NOMO-1 (cell line): ENCODE measurements around the gene IGF2BP3.
A peak's percentile ranks its signal among the peaks of the same experiment; 100 is the strongest.
"Not testable (repeated sequence)": the region's sequence is repeated elsewhere in the genome, so short reads cannot be mapped to it uniquely, and the experiment has no call there.

Source experiments
- DNase-seq, 2 experiments: peaks; one replicate each; lab custom pipeline; 2025; ENCODE audit not compliant: unreplicated experiment in 2 of 2; lab: John Stamatoyannopoulos, UW

Gene IGF2BP3

GRCh38 chr7:23470330-23471105 lies at the start of gene IGF2BP3:
IGF2BP3 (minus strand) TSS chr7:23470491; CDS start chr7:23470110, 381 bp downstream.
- DNase-seq = no peak

DNA sequence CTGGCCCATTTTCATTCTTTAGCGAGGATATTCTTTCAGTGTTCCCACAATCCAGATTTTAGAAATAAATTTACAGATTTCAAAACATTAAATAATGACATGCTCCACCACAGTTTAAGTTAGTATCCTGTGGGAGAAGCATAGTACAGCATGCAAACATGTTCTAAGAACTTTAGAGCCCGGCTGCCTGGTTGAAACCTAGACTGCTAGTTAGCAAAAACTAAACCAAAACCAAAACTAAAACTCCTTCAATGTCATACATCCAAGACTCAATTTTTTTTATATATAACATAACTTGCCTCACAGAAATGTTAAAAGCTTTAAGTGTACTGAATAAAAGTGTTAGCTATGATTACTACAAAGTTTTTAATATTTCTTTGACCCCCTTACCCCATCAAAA lies 44.5 kb upstream of the IGF2BP3 start:
- no peak for DNase-seq

DNA sequence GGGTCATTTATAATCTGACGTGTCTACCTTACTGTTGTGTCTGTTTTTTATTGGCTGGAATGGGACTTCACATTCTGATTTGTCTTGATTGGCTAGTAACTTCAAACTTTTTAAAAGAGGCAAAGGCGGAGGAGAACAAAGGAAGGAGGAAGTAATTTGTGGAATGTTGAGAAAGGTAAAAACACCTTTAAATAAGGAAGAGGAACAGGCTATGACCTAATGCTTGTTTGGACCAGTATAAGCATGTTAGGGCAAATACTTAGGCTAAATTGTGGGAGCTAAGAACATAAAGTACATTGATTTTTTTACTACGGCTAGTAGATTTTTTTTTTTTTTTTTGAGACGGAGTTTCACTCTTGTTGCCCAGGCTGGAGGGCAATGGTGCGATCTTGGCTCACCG lies 43.5 kb upstream of the IGF2BP3 start:
- not testable (repeated sequence) for DNase-seq

GRCh38 chr7:23494009-23494408 lies 23.7 kb upstream of the IGF2BP3 start:
- no peak for DNase-seq

DNA sequence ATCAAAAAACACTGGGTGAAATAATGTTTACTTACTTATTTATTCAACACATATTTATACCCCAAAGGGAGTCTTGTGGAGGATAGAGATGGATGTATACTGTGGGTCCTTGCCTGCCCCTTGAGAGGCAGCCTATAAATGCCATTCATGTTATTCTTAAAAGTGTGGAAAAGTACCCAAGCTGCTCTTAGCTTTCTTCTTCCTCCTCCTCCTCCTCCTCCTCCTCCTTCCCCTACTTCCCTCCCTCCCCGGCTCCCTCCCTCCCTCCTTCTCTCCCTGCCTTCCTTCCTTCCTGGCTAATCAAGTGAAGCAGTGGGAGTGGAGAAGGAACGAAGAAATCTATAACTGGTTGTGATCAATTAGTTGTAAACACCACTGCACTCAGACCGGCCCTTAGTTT lies 21.2 kb upstream of the IGF2BP3 start:
- DNase-seq = no peak

DNA sequence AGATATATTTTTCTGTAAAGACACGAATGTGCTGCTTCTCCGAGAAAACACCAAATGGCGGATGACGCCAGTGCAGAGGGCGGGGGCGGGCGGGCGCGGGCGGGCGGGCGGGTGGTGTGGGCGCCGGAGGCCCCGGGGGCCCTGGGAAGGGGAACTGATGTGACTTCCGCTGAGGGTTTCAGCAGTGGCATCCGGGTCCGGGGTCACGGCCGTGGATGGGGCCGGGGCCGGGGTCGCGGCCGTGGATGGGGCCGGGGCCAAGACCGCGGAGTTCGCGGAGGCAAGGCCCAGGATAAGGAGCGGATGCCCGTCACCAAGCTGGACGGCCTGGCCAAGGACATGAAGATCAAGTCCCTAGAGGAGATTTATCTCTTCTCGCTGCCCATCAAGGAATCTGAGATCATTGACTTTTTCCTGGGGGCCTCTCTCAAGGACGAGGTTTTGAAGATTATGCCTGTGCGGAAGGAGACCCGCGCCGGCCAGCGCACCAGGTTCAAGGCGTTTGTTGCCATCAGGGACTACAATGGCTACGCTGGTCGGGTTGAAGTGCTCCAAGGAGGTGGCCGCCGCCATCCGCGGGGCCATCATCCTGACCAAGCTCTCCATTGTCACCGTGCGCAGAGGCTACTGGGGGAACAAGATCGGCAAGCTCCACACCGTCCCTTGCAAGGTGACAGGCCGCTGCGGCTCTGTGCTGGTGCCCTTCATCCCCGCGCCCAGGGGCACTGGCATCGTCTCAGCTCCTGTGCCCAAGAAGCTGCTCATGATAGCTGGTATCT lies 20.3 kb upstream of the IGF2BP3 start:
- DNase-seq = peak in 1 of 2 experiments; percentile 29

DNA sequence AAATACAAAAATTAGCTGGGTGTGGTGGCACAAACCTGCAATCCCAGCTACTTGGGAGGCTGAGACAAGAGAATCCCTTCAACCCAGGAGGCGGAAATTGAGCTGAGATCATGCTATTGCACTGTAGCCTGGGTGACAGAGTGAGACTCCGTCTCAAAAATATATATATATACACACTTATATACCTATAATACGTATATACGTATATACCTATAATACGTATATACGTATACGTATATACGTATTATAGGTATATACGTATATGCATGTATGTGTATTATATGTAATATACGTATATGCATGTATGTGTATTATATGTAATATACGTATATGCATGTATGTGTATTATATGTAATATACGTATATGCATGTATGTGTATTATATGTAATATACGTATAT lies 18.4 kb upstream of the IGF2BP3 start:
- DNase-seq = not testable (repeated sequence)

DNA sequence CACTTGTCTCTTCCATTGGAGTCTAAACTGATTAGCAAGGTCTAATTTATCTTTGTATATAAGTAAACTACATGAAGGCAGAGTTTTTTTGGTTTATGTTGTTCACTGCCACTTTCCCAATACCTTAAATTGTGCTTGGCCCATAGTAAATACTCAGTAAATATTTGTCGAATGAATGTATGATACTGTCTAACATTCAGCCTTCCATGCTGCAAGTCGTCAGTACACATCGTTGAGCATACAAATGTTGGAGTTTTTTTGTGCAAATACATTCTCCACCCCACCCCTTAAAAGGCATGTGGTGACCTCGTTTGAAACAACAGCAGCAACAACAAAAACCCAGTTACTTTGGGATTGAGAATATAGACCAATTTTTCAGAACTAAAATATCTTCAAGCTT lies 17.4 kb upstream of the IGF2BP3 start:
- DNase-seq = no peak

GRCh38 chr7:23486002-23486773 lies 15.9 kb upstream of the IGF2BP3 start:
- DNase-seq = no peak

GRCh38 chr7:23482686-23483085 lies 12.4 kb upstream of the IGF2BP3 start:
- DNase-seq = no peak

DNA sequence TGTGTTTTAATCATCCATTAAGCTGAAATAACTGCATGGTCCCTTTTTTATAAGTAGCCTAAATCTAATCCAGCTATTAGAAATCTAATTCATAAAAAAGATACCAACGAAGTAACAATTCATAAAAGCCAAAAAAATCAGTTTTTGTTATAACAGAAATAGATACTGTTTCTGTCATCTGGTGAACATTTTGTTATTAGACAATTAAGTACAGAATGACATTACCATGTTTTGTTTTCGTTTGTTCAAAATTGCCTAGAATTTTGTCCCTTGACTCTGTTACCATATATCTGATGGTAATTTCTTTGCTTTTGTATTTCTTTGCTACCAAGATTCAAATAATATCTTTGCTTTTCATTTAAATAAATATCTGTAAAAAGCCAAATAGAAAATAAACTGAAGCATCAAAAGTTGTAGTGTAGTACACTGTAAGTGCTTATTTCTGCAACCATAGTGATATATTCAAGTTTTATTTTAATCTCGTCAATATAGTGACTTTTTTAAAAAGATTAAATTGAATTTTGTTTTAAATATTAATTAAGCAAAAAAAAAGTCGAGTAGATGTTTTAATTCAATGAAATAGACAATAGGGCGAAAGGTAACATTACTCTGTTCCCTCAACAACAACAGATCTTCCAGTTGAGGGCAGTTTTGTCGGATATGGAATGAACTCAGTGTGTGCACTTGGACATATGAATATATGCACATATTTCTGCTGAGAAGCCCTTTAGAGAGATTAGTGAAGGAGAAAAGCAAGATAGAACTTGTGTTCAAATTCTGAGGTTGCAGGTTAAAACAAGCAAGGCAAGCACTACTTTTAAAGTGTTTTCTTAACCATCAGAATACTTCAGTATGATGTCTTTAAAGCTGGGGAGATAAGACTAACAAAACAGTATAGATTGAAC lies 7.9 kb upstream of the IGF2BP3 start:
- DNase-seq = no peak

DNA sequence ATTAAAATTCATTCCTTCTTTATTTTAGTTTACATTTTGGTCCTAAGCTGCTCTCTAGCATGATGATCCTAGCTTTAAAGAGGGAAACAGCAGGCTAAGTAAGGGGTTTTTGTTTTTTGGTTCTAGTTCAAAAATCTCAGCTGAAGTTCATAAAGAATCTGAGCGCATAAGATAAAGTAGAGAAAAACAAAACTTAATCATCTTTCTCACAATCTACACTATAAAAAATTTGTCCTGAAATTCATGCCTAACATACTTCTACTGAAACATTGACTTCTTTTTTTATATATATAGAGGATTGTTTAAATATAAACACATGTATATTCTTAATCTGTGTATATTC lies 6.8 kb upstream of the IGF2BP3 start:
- no peak for DNase-seq

DNA sequence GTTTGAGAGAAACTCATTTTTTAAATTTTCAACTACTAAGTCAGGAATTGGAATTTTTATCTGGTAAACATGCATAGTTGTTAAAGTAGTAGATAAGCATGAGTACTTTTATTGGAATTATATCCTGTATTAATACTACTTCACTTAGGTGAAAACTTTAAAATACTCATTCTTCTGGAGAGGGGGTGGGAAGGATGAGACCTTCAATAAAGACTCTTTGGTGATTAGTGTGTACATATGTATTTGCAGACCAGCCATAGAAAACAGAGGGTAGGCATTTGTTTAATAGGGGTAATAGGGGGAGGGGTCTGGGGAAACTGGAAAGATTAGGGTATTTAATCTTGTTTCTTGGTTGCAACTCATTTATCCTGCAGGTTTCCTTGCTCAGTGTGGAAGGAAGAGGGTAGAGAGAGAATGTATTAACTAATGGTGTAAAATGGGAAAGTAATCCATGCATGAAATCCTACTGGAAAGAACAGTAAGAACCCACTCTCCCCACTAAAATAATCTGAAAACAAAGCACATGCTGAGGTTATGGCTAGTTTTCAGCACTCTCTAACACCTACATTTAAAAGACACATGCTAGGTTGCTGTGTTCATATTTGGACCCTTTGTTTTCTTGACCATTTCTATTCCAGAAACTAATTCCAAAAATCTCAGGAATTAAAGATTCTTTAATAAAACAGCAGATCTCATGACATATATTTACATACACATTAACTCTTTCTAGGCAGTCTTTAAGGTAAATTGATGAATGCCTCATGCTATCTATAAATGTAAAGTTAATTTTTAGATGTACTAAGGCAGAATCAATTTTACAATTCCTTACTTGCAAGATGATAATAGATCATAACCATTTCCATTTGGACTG lies 6.2 kb upstream of the IGF2BP3 start:
- no peak for DNase-seq

- no peak for DNase-seq
Measured at GRCh38 chr7:23475576-23475839, 5.2 kb upstream of the IGF2BP3 start.

- DNase-seq = peak in 1 of 2 experiments; percentile 32
Measured at GRCh38 chr7:23474829-23475575, 4.7 kb upstream of the IGF2BP3 start.

GRCh38 chr7:23474094-23474828 lies 4.0 kb upstream of the IGF2BP3 start:
- peak; percentile 87 to 91 for DNase-seq

- DNase-seq = no peak
Measured at GRCh38 chr7:23473844-23474093, 3.5 kb upstream of the IGF2BP3 start.

GRCh38 chr7:23472956-23473843 lies 2.9 kb upstream of the IGF2BP3 start:
- DNase-seq = no peak
